DOHH2 (cell line): Measurements from ENCODE around the gene CACNA2D3.

Experiments
- H3F3A ChIP-seq: fragments of 200-600 bp; sonication (generic), shearing (Covaris generic); 2 replicates; pipeline ENCODE4 v1.6.0; 2016; ENCODE audit warnings: antibody characterized with exemption, mild to moderate bottlenecking; ENCODE audit not compliant: control insufficient read depth, insufficient read depth
- H3K27ac ChIP-seq: fragments of 200-600 bp; sonication (generic); 2 replicates; pipeline ENCODE4 v1.5.1; 2014; ENCODE audit warnings: low read depth, mild to moderate bottlenecking, low read length, moderate library complexity
- H3K27me3 ChIP-seq: fragments of 200-600 bp; sonication (generic); 2 replicates; pipeline ENCODE4 v1.6.1; 2014; ENCODE audit warnings: mild to moderate bottlenecking, low read length, mixed read lengths; ENCODE audit not compliant: control insufficient read depth
- H3K36me3 ChIP-seq: fragments of 200-600 bp; sonication (generic); 2 replicates; pipeline ENCODE4 v1.6.1; 2014; ENCODE audit warnings: mild to moderate bottlenecking, low read length, moderate library complexity, mixed read lengths; ENCODE audit not compliant: control insufficient read depth
- H3K4me1 ChIP-seq: fragments of 200-600 bp; sonication (generic); 2 replicates; pipeline ENCODE4 v1.6.1; 2014; ENCODE audit warnings: mild to moderate bottlenecking, low read length, mixed read lengths; ENCODE audit not compliant: control insufficient read depth
- H3K4me2 ChIP-seq: fragments of 200-600 bp; sonication (generic); 2 replicates; pipeline ENCODE4 v1.6.0; 2014; ENCODE audit warnings: mild to moderate bottlenecking, low read length, moderate library complexity
- H3K4me3 ChIP-seq: fragments of 200-600 bp; sonication (generic); 2 replicates; pipeline ENCODE4 v1.5.1; 2014; ENCODE audit warnings: mild to moderate bottlenecking, low read length, mixed read lengths
- H3K79me2 ChIP-seq: fragments of 200-600 bp; sonication (generic); 2 replicates; pipeline ENCODE4 v1.6.1; 2014; ENCODE audit warnings: mild to moderate bottlenecking, low read length, mixed read lengths; ENCODE audit not compliant: control insufficient read depth
- H3K9me2 ChIP-seq: fragments of 200-600 bp; sonication (generic); replicated peaks from 2 replicates; pipeline ENCODE4 v1.6.1; 2014; ENCODE audit warnings: mild to moderate bottlenecking, low read length, mixed read lengths; ENCODE audit not compliant: control insufficient read depth
- H3K9me3 ChIP-seq: fragments of 200-600 bp; sonication (generic); 2 replicates; pipeline ENCODE4 v1.6.1; 2014; ENCODE audit warnings: antibody characterized with exemption, low read length, mixed read lengths; ENCODE audit not compliant: control insufficient read depth, insufficient read depth
- H4K20me1 ChIP-seq: fragments of 200-600 bp; sonication (generic); 2 replicates; pipeline ENCODE4 v1.6.0; 2014; ENCODE audit warnings: low read depth, mild to moderate bottlenecking, antibody characterized with exemption, low read length, moderate library complexity; ENCODE audit not compliant: control insufficient read depth, insufficient read depth
- CTCF ChIP-seq: fragments of 200-600 bp; sonication (generic); IDR thresholded peaks from one replicate; pipeline ENCODE4 v1.5.1; 2014; ENCODE audit warnings: antibody characterized with exemption, mild to moderate bottlenecking, low read depth, low read length; ENCODE audit not compliant: poor library complexity, severe bottlenecking
- EZH2phosphoT487 ChIP-seq: fragments of 200-600 bp; sonication (generic); IDR thresholded peaks from 2 replicates; pipeline ENCODE4 v1.6.1; 2017; ENCODE audit warnings: borderline replicate concordance, mild to moderate bottlenecking, antibody characterized with exemption, low read length, moderate library complexity, mixed read lengths

The CACNA2D3 gene

GRCh38 chr3:54791501-54792156 lies 669.3 kb downstream of the CACNA2D3 start:
- H3K79me2 ChIP-seq, result no peaks in the 10 kb centered on the region
- no peaks in the 10 kb centered on the region for H3K9me3 ChIP-seq
- H3K4me3 ChIP-seq, result no peak overlapping the region
- H3K4me2 ChIP-seq, result no peak overlapping the region
- TF ChIP-seq CTCF (no peak), EZH2phosphoT487 (no peak)
- no peaks in the 10 kb centered on the region for H3K9me2 ChIP-seq
- H3K36me3 ChIP-seq, result no peaks in the 10 kb centered on the region
- no peaks in the 10 kb centered on the region for H3K4me1 ChIP-seq
- no peaks in the 10 kb centered on the region for H4K20me1 ChIP-seq
- no peak overlapping the region for H3K27ac ChIP-seq
- H3K27me3 ChIP-seq, result no peaks in the 10 kb centered on the region
- H3F3A ChIP-seq, result no peaks in the 10 kb centered on the region

- Histone ChIP-seq H3K9me2 (no peaks in the 10 kb centered on the region), H3K9me3 (no peaks in the 10 kb centered on the region), H3K4me2 (no peak overlapping the region), H3K4me3 (no peak overlapping the region), H3K4me1 (no peaks in the 10 kb centered on the region), H3K36me3 (no peaks in the 10 kb centered on the region), H3K27me3 (no peaks in the 10 kb centered on the region), H3K27ac (no peak overlapping the region), H3K79me2 (no peaks in the 10 kb centered on the region), H3F3A (no peaks in the 10 kb centered on the region), H4K20me1 (no peaks in the 10 kb centered on the region)
- no peak for TF ChIP-seq CTCF
- TF ChIP-seq EZH2phosphoT487, result no peak
These were observed 670.2 kb downstream of the CACNA2D3 start for GRCh38 chr3:54792584-54792983.

- Histone ChIP-seq H3K27me3 (no peaks in the 10 kb centered on the region), H3K27ac (no peak overlapping the region), H4K20me1 (no peaks in the 10 kb centered on the region), H3F3A (no peaks in the 10 kb centered on the region), H3K4me1 (no peaks in the 10 kb centered on the region), H3K79me2 (no peaks in the 10 kb centered on the region), H3K4me3 (no peak overlapping the region), H3K9me3 (no peaks in the 10 kb centered on the region), H3K9me2 (no peaks in the 10 kb centered on the region), H3K36me3 (no peaks in the 10 kb centered on the region), H3K4me2 (no peak overlapping the region)
- no peak for TF ChIP-seq CTCF
- no peak for TF ChIP-seq EZH2phosphoT487
These were observed 670.8 kb downstream of the CACNA2D3 start for GRCh38 chr3:54793171-54793570.
